Esophagus muscularis mucosa (tissue), 4 donors: ENCODE results near the gene RAPGEF1. TPM values are rescaled to one million over a fixed set of nuclear protein-coding genes. Genes with fewer than 3 reads are reported as not detected.
A peak's percentile ranks its signal among the peaks of the same experiment; 100 is the strongest.

Source experiments
- DNase-seq: peaks from one replicate; pipeline ENCODE4 v3.0.0-alpha.2; 2017; ENCODE audit errors: extremely low spot score
- H3K27ac ChIP-seq, 4 donors: fragments of 200-600 bp; sonication (generic); replicated peaks in 1 of 4; 1 replicate in 3 of 4; 2 replicates in 1 of 4; pipeline ENCODE4 v1.5.1; 2016 to 2019; ENCODE audit warnings: mild to moderate bottlenecking in 1 of 4
- H3K27me3 ChIP-seq, 4 donors: fragments of 200-600 bp; sonication (generic); one replicate each; pipeline versions ENCODE4 v1.5.1 to v1.6.0; 2016 to 2019
- H3K36me3 ChIP-seq, 4 donors: fragments of 200-600 bp; sonication (generic); one replicate each; pipeline ENCODE4 v1.5.1; 2016 to 2019
- H3K4me1 ChIP-seq, 4 donors: fragments of 200-600 bp; sonication (generic); one replicate each; pipeline ENCODE4 v1.5.1; 2016 to 2019
- H3K4me3 ChIP-seq, 4 donors: fragments of 200-600 bp; sonication (generic); 1 replicate in 2 of 4; 2 replicates in 2 of 4; pipeline ENCODE4 v1.5.1; 2016 to 2019; ENCODE audit warnings: mild to moderate bottlenecking in 4 of 4, moderate library complexity in 1 of 4
- H3K9me3 ChIP-seq, 4 donors: fragments of 200-600 bp; sonication (generic); 1 replicate in 3 of 4; 2 replicates in 1 of 4; pipeline ENCODE4 v1.5.1; 2016 to 2019
- EP300 ChIP-seq: sonication (generic); formaldehyde crosslinking; IDR thresholded peaks from one replicate; pipeline ENCODE4 v1.6.1; 2017; ENCODE audit warnings: antibody characterized with exemption
- POLR2A ChIP-seq: fragments of 450-650 bp; IDR thresholded peaks from one replicate; pipeline ENCODE4 v1.6.1; 2017; ENCODE audit warnings: antibody characterized with exemption, moderate library complexity, mild to moderate bottlenecking, low read depth
- POLR2AphosphoS5 ChIP-seq, 2 donors: sonication (generic); formaldehyde crosslinking; IDR thresholded peaks; one replicate each; pipeline ENCODE4 v1.6.1; 2017; ENCODE audit warnings: antibody characterized with exemption in 2 of 2
- WGBS: methylation state at CpG from one replicate; pipeline ENCODE4 v1.1.5; 2018; 5-methylcytosine and 5-hydroxymethylcytosine counted together
- intact Hi-C: fragments of 100-400 bp; cut with DNase I; formaldehyde crosslinking; loops from one replicate; pipeline ENCODE4 v1.15.1; 2023
- total RNA-seq, 4 donors: library from RNA; depleted of rRNA; stranded (reverse); fragments of >200 nt; gene quantifications; one replicate each; pipeline versions ENCODE4 v1.1.0 to v1.2.1, GENCODE V29; 2016
- TF ChIP-seq, protein P1 (sequence below), 3 experiments: fragments of 200-600 bp in 2 of 3; fragments of 450-650 bp in 1 of 3; sonication (generic) in 2 of 3; IDR thresholded peaks; one replicate each; pipeline ENCODE4 v1.5.1; 2017 to 2019; ENCODE audit warnings: antibody characterized with exemption in 3 of 3, mild to moderate bottlenecking in 2 of 3, moderate library complexity in 1 of 3

RAPGEF1 gene
- total RNA-seq, 4 donors from 2014 or later: 66.6 to 138 (median 101) TPM

DNA sequence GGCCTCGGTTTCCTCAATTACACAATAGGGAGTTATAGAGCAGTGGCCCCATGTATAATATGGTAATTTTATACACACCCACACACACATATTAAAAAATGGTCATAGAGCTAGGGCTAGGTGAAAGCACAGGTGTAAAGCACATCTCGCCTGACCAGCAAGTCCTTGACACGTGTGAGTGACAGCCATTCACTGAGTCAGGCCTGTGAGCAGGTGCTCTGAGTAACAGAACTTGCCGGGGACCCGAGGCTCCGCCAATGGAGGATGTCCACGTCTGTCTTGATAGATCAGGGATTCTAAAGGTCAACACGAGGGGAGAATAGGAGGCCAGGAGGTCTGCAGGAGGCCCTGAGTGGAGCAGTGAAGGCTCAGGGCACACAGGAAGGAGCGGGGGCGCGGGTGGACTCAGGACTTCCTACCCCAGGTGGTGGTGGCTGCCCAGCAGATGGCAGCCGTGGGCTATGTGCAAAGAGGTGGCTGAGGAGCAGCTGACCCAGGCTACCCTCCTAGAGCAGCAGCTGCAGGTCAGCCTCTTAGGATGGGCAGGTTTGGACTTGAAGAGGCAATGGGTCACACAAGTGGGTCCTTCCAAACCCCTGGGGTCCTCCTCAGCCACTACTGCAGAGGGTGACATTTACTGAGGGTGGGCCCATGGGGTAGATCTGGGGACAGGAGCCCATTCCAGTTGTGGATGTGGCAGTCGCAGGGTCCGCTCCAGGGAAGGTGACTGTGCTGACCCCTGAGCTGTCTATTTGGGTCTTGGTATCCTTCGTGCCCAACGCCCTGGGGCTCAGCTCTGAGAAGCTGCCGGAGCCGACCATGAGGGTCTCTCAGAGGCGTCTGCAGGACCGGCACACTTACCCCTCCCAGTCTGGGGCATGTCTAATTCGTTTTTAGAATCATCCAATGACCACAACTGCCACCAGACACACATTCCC lies 148.7 kb downstream of the RAPGEF1 start:
- TF ChIP-seq EP300 (no peak), POLR2A (no peak), POLR2AphosphoS5 (IDR thresholded peaks at IDR 0.05) (peak; percentile 22 to 52)
- TF ChIP-seq, protein P1, sequence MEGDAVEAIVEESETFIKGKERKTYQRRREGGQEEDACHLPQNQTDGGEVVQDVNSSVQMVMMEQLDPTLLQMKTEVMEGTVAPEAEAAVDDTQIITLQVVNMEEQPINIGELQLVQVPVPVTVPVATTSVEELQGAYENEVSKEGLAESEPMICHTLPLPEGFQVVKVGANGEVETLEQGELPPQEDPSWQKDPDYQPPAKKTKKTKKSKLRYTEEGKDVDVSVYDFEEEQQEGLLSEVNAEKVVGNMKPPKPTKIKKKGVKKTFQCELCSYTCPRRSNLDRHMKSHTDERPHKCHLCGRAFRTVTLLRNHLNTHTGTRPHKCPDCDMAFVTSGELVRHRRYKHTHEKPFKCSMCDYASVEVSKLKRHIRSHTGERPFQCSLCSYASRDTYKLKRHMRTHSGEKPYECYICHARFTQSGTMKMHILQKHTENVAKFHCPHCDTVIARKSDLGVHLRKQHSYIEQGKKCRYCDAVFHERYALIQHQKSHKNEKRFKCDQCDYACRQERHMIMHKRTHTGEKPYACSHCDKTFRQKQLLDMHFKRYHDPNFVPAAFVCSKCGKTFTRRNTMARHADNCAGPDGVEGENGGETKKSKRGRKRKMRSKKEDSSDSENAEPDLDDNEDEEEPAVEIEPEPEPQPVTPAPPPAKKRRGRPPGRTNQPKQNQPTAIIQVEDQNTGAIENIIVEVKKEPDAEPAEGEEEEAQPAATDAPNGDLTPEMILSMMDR (IDR thresholded peaks at IDR 0.05): peak; percentile 75 to 84 (median 83)
- Histone ChIP-seq H3K27me3 (no peaks in the 10 kb centered on the region), H3K4me1 (peaks cover 0 to 12% (median 6%) of the 10 kb centered on the region in 4 donors), H3K4me3 (no peak overlapping the region), H3K9me3 (no peaks in the 10 kb centered on the region), H3K27ac (no peak overlapping the region), H3K36me3 (peaks cover 42 to 90% (median 81%) of the 10 kb centered on the region in 4 donors)
- intact Hi-C loops: no loop called here
- peak; percentile 96 for DNase-seq
- WGBS: 70% methylated on average over 11 of the region's 21 CpGs

DNA sequence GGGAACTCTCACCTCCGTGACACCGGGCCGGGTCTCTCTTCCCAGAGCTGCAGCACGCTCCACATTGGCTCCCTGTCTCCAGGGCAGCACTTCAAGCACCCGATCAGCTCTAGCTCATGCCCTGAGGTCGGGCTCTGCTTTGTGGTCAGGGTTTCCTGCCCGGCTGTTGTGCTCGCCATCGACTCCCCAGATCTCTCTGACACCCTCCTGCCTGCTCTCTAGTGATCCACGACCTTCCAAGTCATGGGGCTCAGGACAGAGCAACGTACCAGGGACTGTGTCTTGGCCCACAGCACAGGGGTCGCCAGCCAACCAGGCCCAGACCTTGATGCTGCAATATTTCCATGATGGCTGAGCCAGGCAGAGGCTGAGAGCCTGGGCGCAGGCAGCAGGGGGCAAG lies 149.4 kb downstream of the RAPGEF1 start:
- 90% methylated on average over 11 of the region's 13 CpGs for WGBS
- no peak for TF ChIP-seq POLR2AphosphoS5 (IDR thresholded peaks at IDR 0.05)
- TF ChIP-seq, protein P1 (IDR thresholded peaks at IDR 0.05): no peak
- no peak for TF ChIP-seq EP300
- no peak for TF ChIP-seq POLR2A
- Histone ChIP-seq H3K4me1 (peaks cover 0 to 12% (median 6%) of the 10 kb centered on the region in 4 donors), H3K36me3 (peaks cover 35 to 88% (median 80%) of the 10 kb centered on the region in 4 donors), H3K27ac (no peak overlapping the region), H3K27me3 (no peaks in the 10 kb centered on the region), H3K4me3 (no peak overlapping the region), H3K9me3 (no peaks in the 10 kb centered on the region)
- intact Hi-C loops: no loop called here
- DNase-seq: no peak

DNA sequence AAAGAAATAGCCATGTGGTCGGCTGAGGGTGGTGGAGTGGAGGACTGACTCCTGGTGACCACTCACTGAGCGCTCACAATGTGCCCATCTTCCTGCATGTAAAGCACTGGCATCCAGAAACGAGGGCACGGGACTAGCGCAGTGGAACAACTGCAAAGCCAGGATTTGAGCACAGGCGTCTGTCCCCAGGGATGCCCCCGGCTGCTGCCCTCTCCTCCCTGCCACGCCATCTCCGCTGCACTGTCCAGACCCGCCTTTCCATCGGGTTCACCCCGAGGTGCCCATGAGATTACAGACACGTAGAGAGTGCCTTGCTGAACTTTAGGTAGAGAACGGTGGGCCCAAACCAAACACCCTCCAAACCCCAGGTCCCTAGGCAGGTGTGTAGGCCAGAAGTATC lies 149.9 kb downstream of the RAPGEF1 start:
- no peaks in the 10 kb centered on the region for H3K9me3 ChIP-seq
- peaks cover 35 to 88% (median 80%) of the 10 kb centered on the region in 4 donors for H3K36me3 ChIP-seq
- no peak overlapping the region for H3K4me3 ChIP-seq
- H3K27me3 ChIP-seq: no peaks in the 10 kb centered on the region
- DNase-seq: no peak
- H3K27ac ChIP-seq: no peak overlapping the region
- TF ChIP-seq POLR2AphosphoS5 (IDR thresholded peaks at IDR 0.05): no peak
- TF ChIP-seq EP300: no peak
- TF ChIP-seq, protein P1 (IDR thresholded peaks at IDR 0.05): no peak
- no peak for TF ChIP-seq POLR2A
- peaks cover 0 to 12% (median 6%) of the 10 kb centered on the region in 4 donors for H3K4me1 ChIP-seq
- intact Hi-C loops: no loop called here
- 95% methylated on average over 10 of the region's 14 CpGs for WGBS

DNA sequence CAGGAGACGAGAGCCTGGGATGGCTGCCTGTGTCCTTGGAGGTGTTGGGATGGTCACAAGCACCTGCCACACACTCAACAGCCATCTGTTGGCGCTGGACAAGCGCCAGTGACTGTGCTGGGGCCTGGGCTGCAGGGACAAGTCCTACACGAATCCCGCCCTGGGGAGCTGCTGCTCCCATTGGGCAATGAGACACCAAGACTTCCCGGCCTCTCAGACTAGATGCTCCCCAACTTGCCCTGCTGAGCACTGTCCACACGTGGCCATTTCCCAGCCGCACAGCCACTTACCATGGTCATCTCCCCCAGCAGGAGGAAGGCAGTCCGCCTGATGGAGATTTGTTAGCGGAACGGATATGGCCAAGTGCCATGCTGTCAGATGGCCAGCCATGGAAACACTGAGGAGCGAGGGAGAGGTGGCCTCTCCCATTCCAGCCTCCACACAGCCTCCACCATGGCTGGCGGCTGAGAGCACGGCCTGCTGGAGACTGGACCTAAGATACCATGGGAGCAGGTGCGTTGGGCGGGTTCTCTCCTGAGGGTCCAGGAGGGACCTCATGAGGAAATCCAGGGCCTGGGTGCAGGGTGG lies 150.7 kb downstream of the RAPGEF1 start:
- DNase-seq: no peak
- peaks cover 0 to 12% (median 6%) of the 10 kb centered on the region in 4 donors for H3K4me1 ChIP-seq
- H3K4me3 ChIP-seq: no peak overlapping the region
- H3K27me3 ChIP-seq: no peaks in the 10 kb centered on the region
- WGBS: 94% methylated on average over 15 of the region's 16 CpGs
- intact Hi-C loops: no loop called here
- peaks cover 43 to 88% (median 79%) of the 10 kb centered on the region in 4 donors for H3K36me3 ChIP-seq
- no peaks in the 10 kb centered on the region for H3K9me3 ChIP-seq
- H3K27ac ChIP-seq: no peak overlapping the region
- TF ChIP-seq POLR2A (no peak), POLR2AphosphoS5 (IDR thresholded peaks at IDR 0.05) (no peak), EP300 (no peak)
- TF ChIP-seq, protein P1 (IDR thresholded peaks at IDR 0.05): no peak
